ENCODE data around the gene KCND2.

KCND2 gene

DNA sequence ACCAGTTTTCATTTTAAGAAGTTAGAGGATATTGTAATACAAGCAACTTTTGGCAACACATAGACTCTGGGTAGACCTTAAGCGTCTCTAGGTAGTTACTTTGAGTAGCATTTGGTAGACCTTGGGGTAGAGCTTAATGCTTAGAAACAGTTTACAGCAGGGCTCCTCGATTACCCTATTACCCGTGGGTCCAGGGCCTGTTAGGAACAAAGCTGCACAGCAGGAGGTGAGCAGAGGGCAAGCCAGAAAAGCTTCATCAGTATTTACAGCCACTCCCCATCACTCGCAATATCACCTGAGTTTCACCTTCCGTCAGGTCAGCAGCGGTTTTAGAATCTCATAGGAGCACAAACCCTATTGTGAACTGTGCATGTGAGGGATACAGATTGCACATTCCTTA is 411.5 kb downstream of the KCND2 start:
- TF ChIP-seq FOXM1 (IDR thresholded peaks at IDR 0.05; ENCODE audit: borderline replicate concordance, low read depth) (no peak), CREB1 (IDR thresholded peaks at IDR 0.05; ENCODE audit: low read depth) (no peak), RAD21 (IDR thresholded peaks at IDR 0.05; ENCODE audit: low read depth) (no peak), ZBTB7A (IDR thresholded peaks at IDR 0.05; ENCODE audit: low read depth) (no peak), EP300 (IDR thresholded peaks at IDR 0.05; ENCODE audit: borderline replicate concordance) (no peak), EGR1 (IDR thresholded peaks at IDR 0.05) (no peak), CEBPB (IDR thresholded peaks at IDR 0.05) (no peak), NFIC (IDR thresholded peaks at IDR 0.05) (no peak), TAF1 (IDR thresholded peaks at IDR 0.05; ENCODE audit: low read depth) (no peak)
- TF ChIP-seq, protein P1, sequence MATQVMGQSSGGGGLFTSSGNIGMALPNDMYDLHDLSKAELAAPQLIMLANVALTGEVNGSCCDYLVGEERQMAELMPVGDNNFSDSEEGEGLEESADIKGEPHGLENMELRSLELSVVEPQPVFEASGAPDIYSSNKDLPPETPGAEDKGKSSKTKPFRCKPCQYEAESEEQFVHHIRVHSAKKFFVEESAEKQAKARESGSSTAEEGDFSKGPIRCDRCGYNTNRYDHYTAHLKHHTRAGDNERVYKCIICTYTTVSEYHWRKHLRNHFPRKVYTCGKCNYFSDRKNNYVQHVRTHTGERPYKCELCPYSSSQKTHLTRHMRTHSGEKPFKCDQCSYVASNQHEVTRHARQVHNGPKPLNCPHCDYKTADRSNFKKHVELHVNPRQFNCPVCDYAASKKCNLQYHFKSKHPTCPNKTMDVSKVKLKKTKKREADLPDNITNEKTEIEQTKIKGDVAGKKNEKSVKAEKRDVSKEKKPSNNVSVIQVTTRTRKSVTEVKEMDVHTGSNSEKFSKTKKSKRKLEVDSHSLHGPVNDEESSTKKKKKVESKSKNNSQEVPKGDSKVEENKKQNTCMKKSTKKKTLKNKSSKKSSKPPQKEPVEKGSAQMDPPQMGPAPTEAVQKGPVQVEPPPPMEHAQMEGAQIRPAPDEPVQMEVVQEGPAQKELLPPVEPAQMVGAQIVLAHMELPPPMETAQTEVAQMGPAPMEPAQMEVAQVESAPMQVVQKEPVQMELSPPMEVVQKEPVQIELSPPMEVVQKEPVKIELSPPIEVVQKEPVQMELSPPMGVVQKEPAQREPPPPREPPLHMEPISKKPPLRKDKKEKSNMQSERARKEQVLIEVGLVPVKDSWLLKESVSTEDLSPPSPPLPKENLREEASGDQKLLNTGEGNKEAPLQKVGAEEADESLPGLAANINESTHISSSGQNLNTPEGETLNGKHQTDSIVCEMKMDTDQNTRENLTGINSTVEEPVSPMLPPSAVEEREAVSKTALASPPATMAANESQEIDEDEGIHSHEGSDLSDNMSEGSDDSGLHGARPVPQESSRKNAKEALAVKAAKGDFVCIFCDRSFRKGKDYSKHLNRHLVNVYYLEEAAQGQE (IDR thresholded peaks at IDR 0.05; ENCODE audit: low read depth): no peak
- TF ChIP-seq, protein P2, sequence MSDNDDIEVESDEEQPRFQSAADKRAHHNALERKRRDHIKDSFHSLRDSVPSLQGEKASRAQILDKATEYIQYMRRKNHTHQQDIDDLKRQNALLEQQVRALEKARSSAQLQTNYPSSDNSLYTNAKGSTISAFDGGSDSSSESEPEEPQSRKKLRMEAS (IDR thresholded peaks at IDR 0.05): no peak
- TF ChIP-seq, protein P3, sequence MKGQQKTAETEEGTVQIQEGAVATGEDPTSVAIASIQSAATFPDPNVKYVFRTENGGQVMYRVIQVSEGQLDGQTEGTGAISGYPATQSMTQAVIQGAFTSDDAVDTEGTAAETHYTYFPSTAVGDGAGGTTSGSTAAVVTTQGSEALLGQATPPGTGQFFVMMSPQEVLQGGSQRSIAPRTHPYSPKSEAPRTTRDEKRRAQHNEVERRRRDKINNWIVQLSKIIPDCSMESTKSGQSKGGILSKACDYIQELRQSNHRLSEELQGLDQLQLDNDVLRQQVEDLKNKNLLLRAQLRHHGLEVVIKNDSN (IDR thresholded peaks at IDR 0.05): no peak

DNA sequence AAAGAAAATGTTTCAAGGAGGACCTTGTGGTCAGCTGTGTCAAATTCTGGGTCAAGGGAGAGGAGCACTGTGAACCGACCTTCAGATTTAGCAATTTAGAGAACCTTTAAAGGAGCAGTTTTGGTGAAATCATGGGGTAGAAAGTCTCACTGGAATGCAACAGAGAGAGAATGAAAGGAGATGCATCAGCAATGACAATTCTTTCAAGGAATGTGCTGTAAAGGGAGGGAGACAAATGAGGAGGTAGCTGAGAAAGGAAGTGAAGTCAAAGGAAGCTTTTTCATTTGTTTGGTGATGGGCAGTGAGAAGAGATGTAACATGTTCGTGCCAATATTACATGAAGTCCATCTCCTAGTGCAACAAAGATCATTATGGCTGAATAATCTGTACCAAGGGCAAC is 418.9 kb downstream of the KCND2 start:
- TF ChIP-seq, protein P2 (IDR thresholded peaks at IDR 0.05): no peak
- TF ChIP-seq TCF12 (IDR thresholded peaks at IDR 0.05; ENCODE audit: low read depth) (no peak), TAF1 (IDR thresholded peaks at IDR 0.05; ENCODE audit: low read depth) (no peak), ZBTB7A (IDR thresholded peaks at IDR 0.05; ENCODE audit: low read depth) (no peak), CEBPB (IDR thresholded peaks at IDR 0.05) (no peak), YY1 (IDR thresholded peaks at IDR 0.05; ENCODE audit: low read depth) (no peak), CREB1 (IDR thresholded peaks at IDR 0.05; ENCODE audit: low read depth) (no peak), RAD21 (IDR thresholded peaks at IDR 0.05; ENCODE audit: low read depth) (no peak), EP300 (IDR thresholded peaks at IDR 0.05; ENCODE audit: borderline replicate concordance) (no peak), FOXM1 (IDR thresholded peaks at IDR 0.05; ENCODE audit: borderline replicate concordance, low read depth) (no peak), EGR1 (IDR thresholded peaks at IDR 0.05) (no peak), TEAD4 (IDR thresholded peaks at IDR 0.05) (no peak)
- TF ChIP-seq, protein P3 (IDR thresholded peaks at IDR 0.05): no peak
- TF ChIP-seq, protein P1 (IDR thresholded peaks at IDR 0.05; ENCODE audit: low read depth): no peak

DNA sequence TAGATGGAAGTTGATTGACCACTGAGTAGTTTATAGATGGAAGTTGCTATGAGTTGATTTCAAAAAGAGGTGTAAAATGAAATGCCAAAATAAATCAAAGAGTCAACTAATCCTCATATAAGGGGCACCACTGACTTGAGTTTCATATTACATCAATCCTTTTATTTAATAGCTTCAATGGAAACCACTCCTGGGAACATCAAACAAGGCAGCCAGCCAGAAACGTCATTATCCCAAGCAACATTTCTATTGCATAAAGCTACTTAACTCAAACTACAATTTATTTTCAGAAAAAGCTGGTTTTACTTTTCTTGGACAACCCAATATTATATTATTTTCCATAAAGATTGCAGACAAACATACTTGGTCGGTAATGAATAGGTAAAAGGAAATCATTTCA is 422.9 kb downstream of the KCND2 start:
- no peak for TF ChIP-seq CEBPB (IDR thresholded peaks at IDR 0.05)
- TF ChIP-seq FOXM1 (IDR thresholded peaks at IDR 0.05; ENCODE audit: borderline replicate concordance, low read depth): no peak
- TF ChIP-seq ZBTB7A (IDR thresholded peaks at IDR 0.05; ENCODE audit: low read depth): no peak
- TF ChIP-seq EGR1 (IDR thresholded peaks at IDR 0.05): no peak
- TF ChIP-seq, protein P2 (IDR thresholded peaks at IDR 0.05): no peak
- TF ChIP-seq, protein P3 (IDR thresholded peaks at IDR 0.05): no peak
- no peak for TF ChIP-seq CREB1 (IDR thresholded peaks at IDR 0.05; ENCODE audit: low read depth)
- no peak for TF ChIP-seq TAF1 (IDR thresholded peaks at IDR 0.05; ENCODE audit: low read depth)
- no peak for TF ChIP-seq RAD21 (IDR thresholded peaks at IDR 0.05; ENCODE audit: low read depth)
- no peak for TF ChIP-seq YY1 (IDR thresholded peaks at IDR 0.05; ENCODE audit: low read depth)
- no peak for TF ChIP-seq NFIC (IDR thresholded peaks at IDR 0.05)
- no peak for TF ChIP-seq TEAD4 (IDR thresholded peaks at IDR 0.05)
- TF ChIP-seq, protein P1 (IDR thresholded peaks at IDR 0.05; ENCODE audit: low read depth): no peak
- TF ChIP-seq EP300 (IDR thresholded peaks at IDR 0.05; ENCODE audit: borderline replicate concordance): no peak
- TF ChIP-seq TCF12 (IDR thresholded peaks at IDR 0.05; ENCODE audit: low read depth): no peak

DNA sequence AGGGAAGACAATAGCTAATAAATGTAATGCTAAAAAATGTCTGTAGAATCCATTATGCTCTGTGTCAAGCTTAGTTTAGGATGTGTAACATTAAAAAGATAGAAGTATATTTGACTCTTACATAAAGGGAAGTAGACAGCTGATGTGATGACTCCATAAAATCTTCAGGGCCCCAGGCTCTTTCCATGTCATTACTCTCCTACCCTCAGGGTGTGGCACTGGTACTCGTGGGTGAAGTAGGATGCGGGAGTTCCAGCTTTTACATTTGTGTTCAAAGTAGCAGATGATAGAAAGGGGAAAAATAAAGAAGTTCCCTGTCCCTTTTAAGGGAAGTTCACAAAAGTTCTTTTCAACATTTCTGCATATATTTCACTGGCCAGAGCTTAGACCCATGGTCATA is 427.8 kb downstream of the KCND2 start:
- no peak for TF ChIP-seq EP300 (IDR thresholded peaks at IDR 0.05; ENCODE audit: borderline replicate concordance)
- no peak for TF ChIP-seq FOXM1 (IDR thresholded peaks at IDR 0.05; ENCODE audit: borderline replicate concordance, low read depth)
- no peak for TF ChIP-seq NFIC (IDR thresholded peaks at IDR 0.05)
- TF ChIP-seq YY1 (IDR thresholded peaks at IDR 0.05; ENCODE audit: low read depth): no peak
- TF ChIP-seq RAD21 (IDR thresholded peaks at IDR 0.05; ENCODE audit: low read depth): no peak
- no peak for TF ChIP-seq TEAD4 (IDR thresholded peaks at IDR 0.05)
- TF ChIP-seq ZBTB7A (IDR thresholded peaks at IDR 0.05; ENCODE audit: low read depth): no peak
